HCT116 (cell line): ENCODE results near the gene HIVEP1. TPM values are rescaled to one million over a fixed set of nuclear protein-coding genes. Genes with fewer than 3 reads are reported as not detected.

Source experiments
- ATAC-seq: fragments of 200-7000 bp; cut with Tn5 transposase; 2 replicates; pipeline ENCODE4 v1.9.1; 2020; ENCODE audit warnings: mild to moderate bottlenecking, moderate library complexity
- BruUV-seq: library from RNA; stranded (reverse); fragments of 400-500 nt; replicated peaks from 2 replicates; lab custom pipeline; 2021; lab: Mats Ljungman, UMichigan
- CTCF ChIA-PET: fragments of 300-600 bp; sonication (Branson Sonifier 250); formaldehyde crosslinking; loops from one replicate; lab custom pipeline; 2021; ENCODE audit warnings: antibody characterized with exemption; lab: Charles Lee
- POLR2A ChIA-PET: fragments of 300-600, 350-600 bp; sonication (Branson Sonifier 250); formaldehyde crosslinking; loops from one replicate; lab custom pipeline; 2021; ENCODE audit warnings: antibody characterized with exemption; lab: Charles Lee
- RAD21 ChIA-PET, 2 experiments: fragments of 300-600 bp; sonication (Branson Sonifier 250); formaldehyde crosslinking; loops; one replicate each; lab custom pipeline; 2023; ENCODE audit warnings: low total read pairs in 2 of 2; ENCODE audit not compliant: uncharacterized antibody in 2 of 2, unreplicated experiment in 2 of 2, low non-redundant PET in 1 of 2; lab: Charles Lee
- DNase-seq: peaks from one replicate; pipeline ENCODE4 v3.0.0-alpha.2; 2010; ENCODE audit warnings: low read depth, low spot score
- H2AFZ ChIP-seq: fragments of 200-600 bp; shearing (Covaris generic), sonication (generic); 2 replicates; pipeline ENCODE4 v1.6.1; 2017; ENCODE audit warnings: low read depth, mixed run types, mixed read lengths, antibody characterized with exemption, low read length; ENCODE audit not compliant: poor library complexity, severe bottlenecking
- H3K27ac ChIP-seq: 2 replicates; pipeline ENCODE4 v1.5.1; 2012; ENCODE audit warnings: low read depth, low read length
- H3K27me3 ChIP-seq: fragments of 200-600 bp; sonication (generic); 2 replicates; pipeline ENCODE4 v1.6.1; 2016; ENCODE audit warnings: mixed run types, low read length, mixed read lengths; ENCODE audit not compliant: insufficient read depth
- H3K36me3 ChIP-seq, 2 experiments: fragments of 200-500 bp in 1 of 2; fragments of 200-600 bp in 1 of 2; sonication (Bioruptor generic) in 1 of 2; sonication (generic) in 1 of 2; 2 replicates each; pipeline versions ENCODE4 v1.5.1 to v1.6.1; 2014 to 2016; ENCODE audit warnings: low read length in 2 of 2, inconsistent platforms in 1 of 2, mixed read lengths in 1 of 2, mixed run types in 1 of 2; ENCODE audit not compliant: insufficient read depth in 2 of 2, control insufficient read depth in 1 of 2
- H3K4me1 ChIP-seq, 2 experiments: fragments of 200-600 bp in 1 of 2; sonication (generic) in 1 of 2; 2 replicates each; pipeline versions ENCODE4 v1.5.1 to v1.6.1; 2012 to 2017; ENCODE audit warnings: low read length in 2 of 2, inconsistent platforms in 1 of 2, mild to moderate bottlenecking in 1 of 2, mixed read lengths in 1 of 2, mixed run types in 1 of 2, moderate library complexity in 1 of 2; ENCODE audit not compliant: insufficient read depth in 2 of 2, control insufficient read depth in 1 of 2
- H3K4me2 ChIP-seq: fragments of 200-600 bp; sonication (generic); 2 replicates; pipeline ENCODE4 v1.6.1; 2017; ENCODE audit warnings: mixed run types, low read length, mixed read lengths
- H3K4me3 ChIP-seq, 2 experiments: fragments of 200-600 bp in 1 of 2; sonication (generic) in 1 of 2; replicated peaks in 1 of 2; 2 replicates each; pipeline ENCODE4 v1.5.1; 2011 to 2016; ENCODE audit warnings: low read length in 2 of 2, control low read depth in 1 of 2, low read depth in 1 of 2, mild to moderate bottlenecking in 1 of 2, mixed read lengths in 1 of 2, mixed run types in 1 of 2
- H3K79me2 ChIP-seq: fragments of 200-600 bp; sonication (generic); 2 replicates; pipeline ENCODE4 v1.6.1; 2017; ENCODE audit warnings: mild to moderate bottlenecking, mixed run types, low read length, moderate library complexity, mixed read lengths; ENCODE audit not compliant: insufficient read depth
- H3K9ac ChIP-seq: fragments of 200-600 bp; sonication (generic); 2 replicates; pipeline ENCODE4 v1.6.1; 2016; ENCODE audit warnings: low read length, mixed read lengths
- H3K9me2 ChIP-seq: fragments of 200-600 bp; sonication (generic), shearing (Covaris generic); 2 replicates; pipeline ENCODE4 v1.6.1; 2017; ENCODE audit warnings: mixed run types, mild to moderate bottlenecking, moderate library complexity; ENCODE audit not compliant: insufficient read depth
- H3K9me3 ChIP-seq, 2 experiments: fragments of 200-500 bp in 1 of 2; fragments of 200-600 bp in 1 of 2; sonication (Bioruptor generic) in 1 of 2; sonication (generic) in 1 of 2; 2 replicates each; pipeline ENCODE4 v1.6.1; 2014 to 2017; ENCODE audit warnings: low read length in 2 of 2, mixed read lengths in 2 of 2, inconsistent platforms in 1 of 2, low read depth in 1 of 2, mild to moderate bottlenecking in 1 of 2, mixed run types in 1 of 2, moderate library complexity in 1 of 2; ENCODE audit not compliant: control insufficient read depth in 1 of 2, insufficient read depth in 1 of 2
- H4K20me1 ChIP-seq: fragments of 200-600 bp; sonication (generic), shearing (Covaris generic); 2 replicates; pipeline ENCODE4 v1.6.1; 2017; ENCODE audit warnings: mixed run types, mild to moderate bottlenecking, moderate library complexity; ENCODE audit not compliant: insufficient read depth
- ELF1 ChIP-seq: IDR thresholded peaks from 2 replicates; pipeline ENCODE4 v1.6.1; 2012; ENCODE audit warnings: low read depth, borderline replicate concordance
- EZH2phosphoT487 ChIP-seq: fragments of 200-600 bp; IDR thresholded peaks from 2 replicates; pipeline ENCODE4 v1.6.1; 2018; ENCODE audit warnings: antibody characterized with exemption, borderline replicate concordance
- FOSL1 ChIP-seq: IDR thresholded peaks from 2 replicates; pipeline ENCODE4 v1.6.1; 2012; ENCODE audit warnings: low read depth
- JUND ChIP-seq: IDR thresholded peaks from 2 replicates; pipeline ENCODE4 v1.6.1; 2012
- POLR2A ChIP-seq: IDR thresholded peaks from 2 replicates; pipeline ENCODE4 v1.7.0; 2011; ENCODE audit warnings: borderline replicate concordance; ENCODE audit not compliant: insufficient read depth, insufficient read length; ENCODE audit errors: extremely low read depth
- POLR2AphosphoS5 ChIP-seq: IDR thresholded peaks from 2 replicates; pipeline ENCODE4 v1.6.1; 2011; ENCODE audit warnings: mild to moderate bottlenecking, low read depth, low read length, moderate library complexity
- SIN3A ChIP-seq: IDR thresholded peaks from 2 replicates; pipeline ENCODE4 v1.6.1; 2012; ENCODE audit warnings: low read depth
- SP1 ChIP-seq: IDR thresholded peaks from 2 replicates; pipeline ENCODE4 v1.6.1; 2012; ENCODE audit warnings: low read depth
- SRF ChIP-seq: IDR thresholded peaks from 2 replicates; pipeline ENCODE4 v1.6.1; 2012; ENCODE audit warnings: low read depth
- YY1 ChIP-seq: IDR thresholded peaks from 2 replicates; pipeline ENCODE4 v1.6.1; 2011; ENCODE audit warnings: low read length, low read depth, moderate library complexity, mild to moderate bottlenecking; ENCODE audit not compliant: insufficient replicate concordance; ENCODE audit errors: extremely low read depth
- ZFX ChIP-seq: fragments of 450-650 bp; IDR thresholded peaks from 2 replicates; pipeline ENCODE4 v1.6.1; 2017
- ZNF274 ChIP-seq: fragments of 200-500 bp; sonication (Bioruptor generic); IDR thresholded peaks from 2 replicates; pipeline ENCODE4 v1.6.1; 2014; ENCODE audit warnings: mild to moderate bottlenecking, low read depth, low read length, inconsistent platforms
- intact Hi-C: fragments of 100-400 bp; cut with micrococcal nuclease; formaldehyde crosslinking; loops from 2 replicates; pipeline ENCODE4 v1.10.0; 2022
- total RNA-seq: library from RNA; stranded (reverse); gene quantifications from one replicate; pipeline ENCODE4 v1.2.1, GENCODE V29; 2021; ENCODE audit not compliant: unreplicated experiment
- TF ChIP-seq, protein P1 (sequence below): IDR thresholded peaks from 2 replicates; pipeline ENCODE4 v1.6.1; 2012
- TF ChIP-seq, protein P2 (sequence below): IDR thresholded peaks from 2 replicates; pipeline ENCODE4 v1.6.1; 2012; ENCODE audit warnings: low read depth

HIVEP1 gene
- total RNA-seq, 1 experiment from 2014 or later = 11.2 TPM

DNA sequence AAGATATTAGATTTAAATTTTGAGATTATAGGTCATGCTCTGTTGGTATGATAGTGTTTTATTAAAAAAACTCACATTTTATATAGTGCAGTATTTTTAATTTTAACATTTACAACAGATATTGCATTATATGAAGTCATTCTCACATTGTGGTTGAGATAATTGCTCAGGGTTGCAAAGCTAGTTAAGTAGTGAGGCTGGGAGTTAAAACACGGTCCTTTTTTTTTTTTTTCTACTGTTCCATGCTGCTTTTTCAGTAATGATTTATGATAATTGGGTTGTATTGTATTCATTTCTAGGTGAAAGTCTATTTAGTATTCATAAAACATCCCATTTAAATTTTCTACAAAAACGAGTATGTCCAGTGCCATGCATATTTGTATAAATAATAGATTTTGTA is 160.5 kb downstream of the HIVEP1 start:
- Histone ChIP-seq H3K4me3 (no peak overlapping the region), H3K79me2 (no peaks in the 10 kb centered on the region), H3K9ac (no peak overlapping the region), H3K9me2 (no peaks in the 10 kb centered on the region), H3K4me2 (no peak overlapping the region), H3K9me3 (no peaks in the 10 kb centered on the region), H3K27me3 (no peaks in the 10 kb centered on the region), H3K36me3 (no peaks in the 10 kb centered on the region), H4K20me1 (no peaks in the 10 kb centered on the region), H3K27ac (no peak overlapping the region), H3K4me1 (no peaks in the 10 kb centered on the region), H2AFZ (no peak overlapping the region)
- TF ChIP-seq POLR2AphosphoS5 = no peak
- TF ChIP-seq JUND = no peak
- TF ChIP-seq SP1 = no peak
- TF ChIP-seq EZH2phosphoT487 = no peak
- no peak for TF ChIP-seq FOSL1
- TF ChIP-seq ZNF274 = no peak
- TF ChIP-seq, protein P1, sequence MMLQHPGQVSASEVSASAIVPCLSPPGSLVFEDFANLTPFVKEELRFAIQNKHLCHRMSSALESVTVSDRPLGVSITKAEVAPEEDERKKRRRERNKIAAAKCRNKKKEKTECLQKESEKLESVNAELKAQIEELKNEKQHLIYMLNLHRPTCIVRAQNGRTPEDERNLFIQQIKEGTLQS = no peak
- no peak for TF ChIP-seq ELF1
- TF ChIP-seq SIN3A = no peak
- no peak for TF ChIP-seq POLR2A
- TF ChIP-seq ZFX = no peak
- no peak for TF ChIP-seq YY1
- TF ChIP-seq SRF = no peak
- TF ChIP-seq, protein P2, sequence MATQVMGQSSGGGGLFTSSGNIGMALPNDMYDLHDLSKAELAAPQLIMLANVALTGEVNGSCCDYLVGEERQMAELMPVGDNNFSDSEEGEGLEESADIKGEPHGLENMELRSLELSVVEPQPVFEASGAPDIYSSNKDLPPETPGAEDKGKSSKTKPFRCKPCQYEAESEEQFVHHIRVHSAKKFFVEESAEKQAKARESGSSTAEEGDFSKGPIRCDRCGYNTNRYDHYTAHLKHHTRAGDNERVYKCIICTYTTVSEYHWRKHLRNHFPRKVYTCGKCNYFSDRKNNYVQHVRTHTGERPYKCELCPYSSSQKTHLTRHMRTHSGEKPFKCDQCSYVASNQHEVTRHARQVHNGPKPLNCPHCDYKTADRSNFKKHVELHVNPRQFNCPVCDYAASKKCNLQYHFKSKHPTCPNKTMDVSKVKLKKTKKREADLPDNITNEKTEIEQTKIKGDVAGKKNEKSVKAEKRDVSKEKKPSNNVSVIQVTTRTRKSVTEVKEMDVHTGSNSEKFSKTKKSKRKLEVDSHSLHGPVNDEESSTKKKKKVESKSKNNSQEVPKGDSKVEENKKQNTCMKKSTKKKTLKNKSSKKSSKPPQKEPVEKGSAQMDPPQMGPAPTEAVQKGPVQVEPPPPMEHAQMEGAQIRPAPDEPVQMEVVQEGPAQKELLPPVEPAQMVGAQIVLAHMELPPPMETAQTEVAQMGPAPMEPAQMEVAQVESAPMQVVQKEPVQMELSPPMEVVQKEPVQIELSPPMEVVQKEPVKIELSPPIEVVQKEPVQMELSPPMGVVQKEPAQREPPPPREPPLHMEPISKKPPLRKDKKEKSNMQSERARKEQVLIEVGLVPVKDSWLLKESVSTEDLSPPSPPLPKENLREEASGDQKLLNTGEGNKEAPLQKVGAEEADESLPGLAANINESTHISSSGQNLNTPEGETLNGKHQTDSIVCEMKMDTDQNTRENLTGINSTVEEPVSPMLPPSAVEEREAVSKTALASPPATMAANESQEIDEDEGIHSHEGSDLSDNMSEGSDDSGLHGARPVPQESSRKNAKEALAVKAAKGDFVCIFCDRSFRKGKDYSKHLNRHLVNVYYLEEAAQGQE = no peak
- ChIA-PET CTCF (no interaction called here), RAD21 (no interaction called here), POLR2A (no interaction called here)
- no TSS peak for BruUV-seq
- intact Hi-C loops = no loop called here
- ATAC-seq = no peak
- DNase-seq = no peak
